Thymus (tissue), 14 donors: ENCODE measurements around the gene RNASE7. TPM values are rescaled to one million over a fixed set of nuclear protein-coding genes. Genes with fewer than 3 reads are reported as not detected.

Experiments
- DNase-seq, 9 donors: peaks; one replicate each; pipeline ENCODE4 v3.0.0-alpha.2; 2013; ENCODE audit warnings: low spot score in 9 of 9, low read depth in 6 of 9, missing footprints in 1 of 9
- H3K27ac ChIP-seq, 2 donors: one replicate each; pipeline ENCODE4 v1.5.1; 2013; ENCODE audit warnings: control low read depth in 1 of 2, low read depth in 1 of 2, low read length in 1 of 2, mild to moderate bottlenecking in 1 of 2, moderate library complexity in 1 of 2
- H3K27me3 ChIP-seq, 2 donors: one replicate each; pipeline ENCODE4 v1.5.1; 2013; ENCODE audit warnings: low read length in 1 of 2; ENCODE audit not compliant: control insufficient read depth in 2 of 2, insufficient read depth in 1 of 2
- H3K36me3 ChIP-seq, 2 donors: one replicate each; pipeline ENCODE4 v1.5.1; 2013; ENCODE audit warnings: low read length in 1 of 2, mild to moderate bottlenecking in 1 of 2, moderate library complexity in 1 of 2; ENCODE audit not compliant: control insufficient read depth in 2 of 2, insufficient read depth in 2 of 2
- H3K4me1 ChIP-seq, 2 donors: one replicate each; pipeline ENCODE4 v1.5.1; 2013; ENCODE audit warnings: low read length in 2 of 2; ENCODE audit not compliant: control insufficient read depth in 2 of 2, insufficient read depth in 2 of 2
- H3K4me3 ChIP-seq, 2 donors: one replicate each; pipeline ENCODE4 v1.5.1; 2013; ENCODE audit warnings: low read length in 2 of 2, control low read depth in 1 of 2, mild to moderate bottlenecking in 1 of 2
- H3K9me3 ChIP-seq, 2 donors: one replicate each; pipeline ENCODE4 v1.5.1; 2013; ENCODE audit warnings: low read length in 1 of 2, mild to moderate bottlenecking in 1 of 2; ENCODE audit not compliant: control insufficient read depth in 2 of 2, insufficient read depth in 1 of 2
- WGBS: extraction: QIAGEN DNeasy Blood & Tissue Kit; methylation state at CpG from one replicate; pipeline ENCODE4 v1.1.7; 2013; 5-methylcytosine and 5-hydroxymethylcytosine counted together
- long read RNA-seq, 10 donors: transcript quantifications; one replicate each; lab custom pipeline, GENCODE V29; 2026
- polyA plus RNA-seq: library from polyadenylated mRNA; stranded (reverse); fragments of 200-250 nt; gene quantifications from one replicate; pipeline ENCODE4 v1.2.3, GENCODE V29; 2013
- total RNA-seq: library from RNA; stranded (reverse); fragments of 120-200 nt; gene quantifications from one replicate; pipeline ENCODE4 v1.2.4, GENCODE V29; 2013
- donor health status: healthy.

RNASE7 gene
- total RNA-seq (0.47 TPM), polyA plus RNA-seq (1.6 TPM)
- long read RNA-seq, donor 1, result 0 reads
- long read RNA-seq, donor 2, result 0 reads
- long read RNA-seq, donor 3, result 0 reads
- long read RNA-seq, donor 4, result 0 reads
- long read RNA-seq, donor 5, result 0 reads
- long read RNA-seq, donor 6, partial matches to known transcripts, result 0 of 1 reads
- long read RNA-seq, donor 6, other reads (novel, unspliced or antisense), result 0 of 1 reads
- long read RNA-seq, donor 7, result 0 reads
- long read RNA-seq, donor 8, result 0 reads
- long read RNA-seq, donor 9, result 0 reads
- long read RNA-seq, donor 10, result 0 reads

- H3K4me1 ChIP-seq, result peaks cover 0 to 6% of the 10 kb centered on the region in 2 donors
- H3K9me3 ChIP-seq, result no peaks in the 10 kb centered on the region
- H3K27ac ChIP-seq, result peak within 1 kb of the TSS in 1 of 2 donors; percentile 51
- H3K27me3 ChIP-seq, result peaks cover 0 to 2% of the 10 kb centered on the region in 2 donors
- H3K4me3 ChIP-seq, result no peak within 1 kb of the TSS
- WGBS, result 90% methylated on average over 11 of the region's 11 CpGs
- H3K36me3 ChIP-seq, result no peaks in the 10 kb centered on the region
- DNase-seq, result no peak
Measured at GRCh38 chr14:21041676-21042433, at the start of gene RNASE7. Gene RNASE7 (plus strand): TSS chr14:21042362. CDS start chr14:21042993, 631 bp downstream.

GRCh38 chr14:20996521-20996920 is 45.6 kb upstream of the RNASE7 start:
- DNase-seq, result no peak
- WGBS, result 97% methylated on average over 14 of the region's 14 CpGs
- H3K9me3 ChIP-seq, result no peaks in the 10 kb centered on the region
- H3K36me3 ChIP-seq, result peaks cover 48 to 53% of the 10 kb centered on the region in 2 donors
- H3K27ac ChIP-seq, result no peak overlapping the region
- peaks cover 9 to 25% of the 10 kb centered on the region in 2 donors for H3K4me1 ChIP-seq
- H3K27me3 ChIP-seq, result no peaks in the 10 kb centered on the region
- H3K4me3 ChIP-seq, result no peak overlapping the region

- no peak for DNase-seq
- H3K27ac ChIP-seq, result no peak overlapping the region
- no peaks in the 10 kb centered on the region for H3K9me3 ChIP-seq
- WGBS, result 89% methylated on average over 4 of the region's 4 CpGs
- H3K4me3 ChIP-seq, result no peak overlapping the region
- H3K36me3 ChIP-seq, result peaks cover 44 to 48% of the 10 kb centered on the region in 2 donors
- H3K4me1 ChIP-seq, result peaks cover 5 to 22% of the 10 kb centered on the region in 2 donors
- no peaks in the 10 kb centered on the region for H3K27me3 ChIP-seq
Measured at GRCh38 chr14:20997115-20997514, 45.0 kb upstream of the RNASE7 start.

- Histone ChIP-seq H3K9me3 (no peaks in the 10 kb centered on the region), H3K4me3 (no peak overlapping the region), H3K27ac (no peak overlapping the region), H3K27me3 (no peaks in the 10 kb centered on the region), H3K4me1 (peaks cover 5 to 24% of the 10 kb centered on the region in 2 donors), H3K36me3 (peaks cover 41 to 43% of the 10 kb centered on the region in 2 donors)
- 31% methylated on average over 6 of the region's 6 CpGs for WGBS
- peak in 4 of 9 donors; percentile 19 to 50 (median 34) for DNase-seq
Measured at GRCh38 chr14:20997564-20997963, 44.6 kb upstream of the RNASE7 start.

- H3K36me3 ChIP-seq, result peaks cover 37% of the 10 kb centered on the region in 2 donors
- no peaks in the 10 kb centered on the region for H3K27me3 ChIP-seq
- no peak for DNase-seq
- peaks cover 5 to 26% of the 10 kb centered on the region in 2 donors for H3K4me1 ChIP-seq
- no peaks in the 10 kb centered on the region for H3K9me3 ChIP-seq
- peak overlapping the region in 1 of 2 donors; percentile 33 for H3K27ac ChIP-seq
- 99% methylated on average over 3 of the region's 3 CpGs for WGBS
- no peak overlapping the region for H3K4me3 ChIP-seq
Measured at GRCh38 chr14:20998139-20998538, 44.0 kb upstream of the RNASE7 start.

- Histone ChIP-seq H3K27ac (peak within 1 kb of the TSS in 1 of 2 donors; percentile 33), H3K36me3 (peaks cover 31 to 34% of the 10 kb centered on the region in 2 donors), H3K9me3 (no peaks in the 10 kb centered on the region), H3K4me3 (no peak within 1 kb of the TSS), H3K27me3 (no peaks in the 10 kb centered on the region), H3K4me1 (peaks cover 5 to 26% of the 10 kb centered on the region in 2 donors)
- DNase-seq, result no peak
- 93% methylated on average over 6 of the region's 6 CpGs for WGBS
Measured at GRCh38 chr14:20998674-20999366, 43.3 kb upstream of the RNASE7 start, which contains the start of gene SLC39A2. Gene SLC39A2 (plus strand): TSS chr14:20999293. CDS start chr14:20999447, 154 bp downstream.

- Histone ChIP-seq H3K4me1 (peaks cover 5 to 26% of the 10 kb centered on the region in 2 donors), H3K27me3 (no peaks in the 10 kb centered on the region), H3K9me3 (no peaks in the 10 kb centered on the region), H3K27ac (no peak overlapping the region), H3K36me3 (peaks cover 23 to 27% of the 10 kb centered on the region in 2 donors), H3K4me3 (no peak overlapping the region)
- DNase-seq, result no peak
- 93% methylated on average over 4 of the region's 4 CpGs for WGBS
Measured at GRCh38 chr14:20999591-20999990, 42.6 kb upstream of the RNASE7 start.

GRCh38 chr14:21001218-21001617 is 40.9 kb upstream of the RNASE7 start:
- no peak overlapping the region for H3K4me3 ChIP-seq
- H3K36me3 ChIP-seq, result peaks cover 7 to 10% of the 10 kb centered on the region in 2 donors
- H3K27ac ChIP-seq, result no peak overlapping the region
- no peaks in the 10 kb centered on the region for H3K27me3 ChIP-seq
- 91% methylated on average over 7 of the region's 7 CpGs for WGBS
- peaks cover 5 to 26% of the 10 kb centered on the region in 2 donors for H3K4me1 ChIP-seq
- no peaks in the 10 kb centered on the region for H3K9me3 ChIP-seq
- no peak for DNase-seq
